IMR-90 (cell line): Measurements from ENCODE around the gene ADAMTS3. TPM values are rescaled to one million over a fixed set of nuclear protein-coding genes. Genes with fewer than 3 reads are reported as not detected.

Experiments
- ATAC-seq: fragments of 200-7000 bp; cut with Tn5 transposase; 2 replicates; pipeline ENCODE4 v1.9.1; 2020; ENCODE audit warnings: low read depth, mild to moderate bottlenecking, moderate library complexity
- BruUV-seq: library from RNA; stranded (reverse); fragments of 400-500 nt; replicated peaks from 2 replicates; lab custom pipeline; 2021; lab: Mats Ljungman, UMichigan
- CTCF ChIA-PET: fragments of 300-600 bp; formaldehyde crosslinking; extraction: SDS; loops from one replicate; lab custom pipeline; 2021; ENCODE audit warnings: antibody characterized with exemption; lab: Yijun Ruan, JAX
- POLR2A ChIA-PET: fragments of 300-600 bp; sonication (Branson Sonifier 250); formaldehyde crosslinking; loops from one replicate; lab custom pipeline; 2022; ENCODE audit warnings: antibody characterized with exemption; ENCODE audit not compliant: unreplicated experiment; lab: Charles Lee
- DNase-seq: peaks from one replicate; pipeline ENCODE4 v3.0.0; 2013
- H2AFZ ChIP-seq: replicated peaks from 2 replicates; pipeline ENCODE3; 2013; ENCODE audit warnings: low read length, mild to moderate bottlenecking; ENCODE audit not compliant: poor library complexity
- H2AK5ac ChIP-seq: 2 replicates; pipeline ENCODE4 v1.6.1; 2013; ENCODE audit warnings: low read depth, low read length, inconsistent platforms
- H2AK9ac ChIP-seq: replicated peaks from 2 replicates; pipeline ENCODE3; 2013; ENCODE audit warnings: mild to moderate bottlenecking, low read depth, low read length, moderate library complexity; ENCODE audit not compliant: poor library complexity
- H2BK120ac ChIP-seq: 2 replicates; pipeline ENCODE4 v1.6.1; 2013; ENCODE audit warnings: low read depth, low read length, inconsistent platforms
- H2BK15ac ChIP-seq: 3 replicates; pipeline ENCODE4 v1.6.1; 2013; ENCODE audit warnings: low read depth, low read length, inconsistent platforms
- H2BK20ac ChIP-seq: 2 replicates; pipeline ENCODE4 v1.6.1; 2013; ENCODE audit warnings: low read depth, mild to moderate bottlenecking, inconsistent platforms, low read length, moderate library complexity
- H2BK5ac ChIP-seq: 2 replicates; pipeline ENCODE4 v1.6.1; 2013; ENCODE audit warnings: mild to moderate bottlenecking, low read depth, low read length, inconsistent platforms; ENCODE audit not compliant: poor library complexity, severe bottlenecking
- H3K14ac ChIP-seq: replicated peaks from 2 replicates; pipeline ENCODE4 v1.6.1; 2013; ENCODE audit warnings: low read depth, low read length, inconsistent platforms
- H3K18ac ChIP-seq: 2 replicates; pipeline ENCODE4 v1.6.1; 2013; ENCODE audit warnings: low read depth, low read length, control low read depth
- H3K23ac ChIP-seq: 2 replicates; pipeline ENCODE4 v1.6.1; 2013; ENCODE audit warnings: low read depth, low read length, inconsistent platforms
- H3K27ac ChIP-seq: 2 replicates; pipeline ENCODE4 v1.5.1; 2013; ENCODE audit warnings: mild to moderate bottlenecking, control low read depth, low read length; ENCODE audit not compliant: insufficient read depth
- H3K27me3 ChIP-seq: 2 replicates; pipeline ENCODE4 v1.6.1; 2013; ENCODE audit warnings: low read length; ENCODE audit not compliant: control insufficient read depth, insufficient read depth
- H3K36me3 ChIP-seq: 2 replicates; pipeline ENCODE4 v1.6.1; 2013; ENCODE audit warnings: low read length, mixed read lengths; ENCODE audit not compliant: control insufficient read depth, insufficient read depth
- H3K4ac ChIP-seq: 2 replicates; pipeline ENCODE4 v1.6.1; 2013; ENCODE audit warnings: low read depth, low read length, inconsistent platforms
- H3K4me1 ChIP-seq: 2 replicates; pipeline ENCODE4 v1.6.1; 2013; ENCODE audit warnings: low read length, mixed read lengths; ENCODE audit not compliant: control insufficient read depth, insufficient read depth
- H3K4me2 ChIP-seq: 2 replicates; pipeline ENCODE4 v1.6.1; 2013; ENCODE audit warnings: low read depth, mild to moderate bottlenecking, control low read depth, low read length, moderate library complexity
- H3K4me3 ChIP-seq: 2 replicates; pipeline ENCODE4 v1.5.1; 2013; ENCODE audit warnings: low read depth, mild to moderate bottlenecking, control low read depth, low read length, moderate library complexity; ENCODE audit not compliant: insufficient read depth
- H3K56ac ChIP-seq: 2 replicates; pipeline ENCODE4 v1.6.1; 2013; ENCODE audit warnings: low read length, inconsistent platforms; ENCODE audit not compliant: insufficient read depth; ENCODE audit errors: extremely low read depth
- H3K79me1 ChIP-seq, 2 experiments: 2 replicates each; pipeline ENCODE4 v1.6.1; 2013; ENCODE audit warnings: low read length in 2 of 2, inconsistent platforms in 1 of 2, low read depth in 1 of 2
- H3K9ac ChIP-seq: 2 replicates; pipeline ENCODE4 v1.6.1; 2013; ENCODE audit warnings: low read depth, low read length, control low read depth
- H3K9me1 ChIP-seq: 2 replicates; pipeline ENCODE4 v1.6.1; 2013; ENCODE audit warnings: low read length, inconsistent platforms; ENCODE audit not compliant: insufficient read depth
- H3K9me3 ChIP-seq: 2 replicates; pipeline ENCODE4 v1.6.1; 2013; ENCODE audit warnings: low read length; ENCODE audit not compliant: control insufficient read depth, insufficient read depth
- H4K20me1 ChIP-seq: 2 replicates; pipeline ENCODE4 v1.6.1; 2013; ENCODE audit warnings: low read length, inconsistent platforms; ENCODE audit not compliant: insufficient read depth
- H4K5ac ChIP-seq: 2 replicates; pipeline ENCODE4 v1.6.1; 2013; ENCODE audit warnings: mild to moderate bottlenecking, low read depth, low read length, control low read depth
- H4K8ac ChIP-seq, 2 experiments: 2 replicates each; pipeline ENCODE4 v1.6.1; 2013; ENCODE audit warnings: low read depth in 2 of 2, low read length in 2 of 2, control low read depth in 1 of 2, inconsistent platforms in 1 of 2
- H4K91ac ChIP-seq: 2 replicates; pipeline ENCODE4 v1.6.1; 2013; ENCODE audit warnings: low read depth, low read length, inconsistent platforms; ENCODE audit not compliant: insufficient read depth
- BHLHE40 ChIP-seq: fragments of 150-350 bp; IDR thresholded peaks from 2 replicates; pipeline ENCODE4 v1.6.1; 2016; ENCODE audit warnings: mild to moderate bottlenecking, low read depth, low read length
- CEBPB ChIP-seq: IDR thresholded peaks from 2 replicates; pipeline ENCODE4 v1.6.1; 2012; ENCODE audit warnings: low read depth, low read length, improper control_type of control experiment
- NFE2L2 ChIP-seq: fragments of 150-350 bp; IDR thresholded peaks from 2 replicates; pipeline ENCODE4 v1.6.1; 2016; ENCODE audit warnings: low read depth, mild to moderate bottlenecking, low read length
- WGBS, 2 experiments: methylation state at CpG; one replicate each; pipeline versions ENCODE4 v1.1.5 to v1.1.7; 2013; ENCODE audit warnings: missing lambda C conversion rate in 2 of 2; ENCODE audit not compliant: insufficient read length in 1 of 2; ENCODE audit errors: extremely low coverage in 2 of 2; 5-methylcytosine and 5-hydroxymethylcytosine counted together
- dilution Hi-C: fragments of 300-500 bp; cut with HindIII; formaldehyde crosslinking; loops from one replicate; pipeline ENCODE4 v1.14.3; 2018; ENCODE audit warnings: low sequenced_read_pairs; ENCODE audit not compliant: unreplicated experiment
- in situ Hi-C: fragments of 300-500 bp; cut with MboI; formaldehyde crosslinking; loops from 3 replicates; pipeline ENCODE4 v1.14.3; 2019; ENCODE audit warnings: low sequenced_read_pairs, inconsistent platforms, mixed read lengths
- intact Hi-C: fragments of 100-400 bp; cut with micrococcal nuclease; formaldehyde crosslinking; loops from 2 replicates; pipeline ENCODE4 v1.10.0; 2022
- polyA plus RNA-seq, 3 experiments: library from polyadenylated mRNA; depleted of rRNA; stranded (reverse); fragments of >200 nt; gene quantifications; 2 replicates each; pipeline ENCODE4 v1.2.3, GENCODE V29; 2012; ENCODE audit warnings: low replicate concordance in 1 of 3
- total RNA-seq: library from RNA; depleted of rRNA; stranded (reverse); fragments of >200 nt; gene quantifications from 2 replicates; pipeline ENCODE4 v1.2.3, GENCODE V29; 2012

ADAMTS3 gene
- total and polyA plus RNA-seq, 2 of the 4 experiments (the other 2 are of a cell fraction), result 0.68 to 2.9 TPM

DNA sequence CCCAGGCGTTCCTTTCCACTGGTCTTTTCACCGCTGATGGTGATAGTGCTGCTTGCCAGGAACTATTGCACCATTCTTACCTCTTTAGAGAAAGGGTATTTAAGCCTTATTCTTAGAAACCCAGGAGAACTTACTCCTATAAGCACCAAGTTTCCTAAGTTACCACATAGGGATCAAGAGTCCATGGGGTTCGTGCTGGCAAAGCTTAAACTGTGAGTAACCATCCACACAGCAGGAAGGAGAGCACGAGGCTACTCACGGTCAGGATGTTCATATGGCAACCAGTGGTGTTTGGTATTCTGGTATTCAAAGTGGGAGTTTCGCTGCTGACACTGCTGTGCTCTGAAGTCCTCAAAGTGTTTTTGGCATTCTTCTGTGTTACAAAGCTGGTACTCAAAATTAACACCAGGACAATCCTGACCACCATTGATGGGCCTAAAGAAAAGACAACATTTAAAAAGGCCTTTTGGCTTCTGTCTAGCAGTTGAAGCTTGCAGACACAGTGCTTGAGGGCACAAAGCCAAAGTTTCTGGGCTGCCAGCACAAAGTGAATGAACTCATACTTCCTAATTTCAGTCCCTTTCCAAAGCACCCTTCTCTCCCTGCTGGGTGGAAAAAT, 256.9 kb downstream of the ADAMTS3 start:
- dilution Hi-C loops (no loop called here), intact Hi-C loops (loop anchor here (5.0 kb wide), 2 partner anchors 65 to 255 kb away; partner anchors contain the start of gene ADAMTS3), in situ Hi-C loops (loop anchor here (25.0 kb wide), 1 partner anchor 725 kb away; no protein-coding TSS in a partner anchor)
- H3K56ac ChIP-seq, result no peak overlapping the region
- peak overlapping the region; percentile 63 for H2AFZ ChIP-seq
- ChIA-PET POLR2A (no interaction called here), CTCF (interaction anchor here (0.9 to 2.1 kb wide), 4 partner anchors 9 to 26 kb away, joined by 3 to 10 read pairs (median 6); no protein-coding TSS in a partner anchor)
- H3K79me1 ChIP-seq, result no peaks in the 10 kb centered on the region
- H3K4me3 ChIP-seq, result no peak overlapping the region
- H3K9me3 ChIP-seq, result no peaks in the 10 kb centered on the region
- H2BK15ac ChIP-seq, result peak overlapping the region; percentile 4; the same call in 2 of the 3 replicates
- H4K8ac ChIP-seq, result peak overlapping the region in 1 of 2 experiments; percentile 6; a peak in 1 of 4 replicates
- H3K14ac ChIP-seq, result peak overlapping the region; percentile 12
- H4K91ac ChIP-seq, result peak overlapping the region; percentile 4; the same call in 1 of the 2 replicates
- H2BK120ac ChIP-seq, result peak overlapping the region; percentile 50
- H2AK9ac ChIP-seq, result no peak overlapping the region
- peaks cover 5% of the 10 kb centered on the region for H3K4me1 ChIP-seq
- H3K9ac ChIP-seq, result no peak overlapping the region
- peak; percentile 76 for TF ChIP-seq CEBPB
- TF ChIP-seq BHLHE40, result peak; percentile 74
- TF ChIP-seq NFE2L2, result no peak
- peak overlapping the region; percentile 22 for H2BK5ac ChIP-seq
- H4K5ac ChIP-seq, result no peak overlapping the region
- peak overlapping the region; percentile 29; the same call in 1 of the 2 replicates for H3K18ac ChIP-seq
- peak; percentile 89 for DNase-seq
- peaks cover 5% of the 10 kb centered on the region; the same call in 1 of the 2 replicates for H3K9me1 ChIP-seq
- ATAC-seq, result peak; percentile 90
- no peaks in the 10 kb centered on the region for H3K27me3 ChIP-seq
- no peaks in the 10 kb centered on the region for H3K36me3 ChIP-seq
- H3K23ac ChIP-seq, result 0 out of 2 replicates have a peak overlapping the region, but pooled peaks have one; percentile 23
- peak overlapping the region; percentile 49 for H3K4me2 ChIP-seq
- no TSS peak for BruUV-seq
- no peaks in the 10 kb centered on the region for H4K20me1 ChIP-seq
- no CpG with 5 or more reads among the region's 6 CpGs for WGBS, 2 experiments
- H3K27ac ChIP-seq, result peak overlapping the region; percentile 3; the same call in 1 of the 2 replicates
- peak overlapping the region; percentile 18 for H2BK20ac ChIP-seq
- peak overlapping the region; percentile 44 for H3K4ac ChIP-seq
- H2AK5ac ChIP-seq, result no peak overlapping the region
